ENCODE results near the gene TNFRSF1A. TPM values are rescaled to one million over a fixed set of nuclear protein-coding genes. Genes with fewer than 3 reads are reported as not detected.

Gene TNFRSF1A
- polyA plus RNA-seq (4.5 and 6.7 TPM in 2 replicates), polyA minus RNA-seq (1.6 and 3.7 TPM in 2 replicates)

GRCh38 chr12:6341417-6342139 lies at the start of gene TNFRSF1A:
Gene TNFRSF1A (minus strand): TSS chr12:6342076. CDS start chr12:6341814, 262 bp downstream.
- no peaks in the 10 kb centered on the region for H3K36me3 ChIP-seq (ENCODE audit: insufficient read depth, low read length)
- no peaks in the 10 kb centered on the region for H3F3A ChIP-seq (ENCODE audit: insufficient read depth, low read length, poor library complexity, severe bottlenecking)
- H3K27me3 ChIP-seq (ENCODE audit: insufficient read depth, low read depth, low read length), result no peaks in the 10 kb centered on the region
- no peak within 1 kb of the TSS for H3K4me2 ChIP-seq (ENCODE audit: low read length)
- no peak for TF ChIP-seq CTCF (IDR thresholded peaks at IDR 0.05; ENCODE audit: poor library complexity, severe bottlenecking)
- TF ChIP-seq TAF1 (IDR thresholded peaks at IDR 0.05; ENCODE audit: low read depth), result no peak
- TF ChIP-seq EZH2 (IDR thresholded peaks at IDR 0.05; ENCODE audit: borderline replicate concordance, insufficient read depth, low read length, poor library complexity, severe bottlenecking), result no peak
- no peak for TF ChIP-seq RAD21 (conservative IDR thresholded peaks at IDR 0.05)
- TF ChIP-seq EP300 (conservative IDR thresholded peaks at IDR 0.05; ENCODE audit: poor library complexity, severe bottlenecking), result no peak
- no peak for TF ChIP-seq SMC3 (conservative IDR thresholded peaks at IDR 0.05; ENCODE audit: poor library complexity)
- no peak for TF ChIP-seq POLR2AphosphoS5 (IDR thresholded peaks at IDR 0.05)
- no peak for TF ChIP-seq REST (IDR thresholded peaks at IDR 0.05; ENCODE audit: borderline replicate concordance)
- TF ChIP-seq MXI1 (conservative IDR thresholded peaks at IDR 0.05; ENCODE audit: poor library complexity, severe bottlenecking), result no peak
- H3K9ac ChIP-seq (ENCODE audit: low read length), result peak within 1 kb of the TSS; percentile 54
- H4K20me1 ChIP-seq (ENCODE audit: insufficient read depth), result no peaks in the 10 kb centered on the region
- H3K27ac ChIP-seq (ENCODE audit: low read length), result no peak within 1 kb of the TSS
- peak within 1 kb of the TSS; percentile 60 for H3K4me3 ChIP-seq (ENCODE audit: low read length)
- H3K9me2 ChIP-seq (ENCODE audit: insufficient read depth, low read length), result no peaks in the 10 kb centered on the region
- H3K79me2 ChIP-seq (replicated peaks; ENCODE audit: insufficient read depth, low read length), result no peaks in the 10 kb centered on the region
- H2AFZ ChIP-seq (ENCODE audit: low read depth, low read length), result peak within 1 kb of the TSS; percentile 40
- H3K9me3 ChIP-seq (ENCODE audit: low read length), result no peaks in the 10 kb centered on the region

- Histone ChIP-seq H3K36me3 (ENCODE audit: insufficient read depth, low read length) (no peaks in the 10 kb centered on the region), H3F3A (ENCODE audit: insufficient read depth, low read length, poor library complexity, severe bottlenecking) (no peaks in the 10 kb centered on the region), H4K20me1 (ENCODE audit: insufficient read depth) (no peaks in the 10 kb centered on the region), H3K4me3 (ENCODE audit: low read length) (no peak overlapping the region), H3K27me3 (ENCODE audit: insufficient read depth, low read depth, low read length) (no peaks in the 10 kb centered on the region), H3K9ac (ENCODE audit: low read length) (no peak overlapping the region), H3K9me3 (ENCODE audit: low read length) (no peaks in the 10 kb centered on the region), H3K27ac (ENCODE audit: low read length) (no peak overlapping the region), H3K4me2 (ENCODE audit: low read length) (no peak overlapping the region), H2AFZ (ENCODE audit: low read depth, low read length) (no peak overlapping the region), H3K9me2 (ENCODE audit: insufficient read depth, low read length) (no peaks in the 10 kb centered on the region), H3K79me2 (replicated peaks; ENCODE audit: insufficient read depth, low read length) (no peaks in the 10 kb centered on the region)
- TF ChIP-seq EP300 (conservative IDR thresholded peaks at IDR 0.05; ENCODE audit: poor library complexity, severe bottlenecking) (no peak), EZH2 (IDR thresholded peaks at IDR 0.05; ENCODE audit: borderline replicate concordance, insufficient read depth, low read length, poor library complexity, severe bottlenecking) (no peak), MXI1 (conservative IDR thresholded peaks at IDR 0.05; ENCODE audit: poor library complexity, severe bottlenecking) (no peak), SMC3 (conservative IDR thresholded peaks at IDR 0.05; ENCODE audit: poor library complexity) (no peak), CTCF (IDR thresholded peaks at IDR 0.05; ENCODE audit: poor library complexity, severe bottlenecking) (no peak)
These were observed 49.1 kb upstream of the TNFRSF1A start for GRCh38 chr12:6391013-6391412.
